SH-SY5Y (cell line): ENCODE data around the gene NFIB.

Experiments
- GATA2 ChIP-seq: IDR thresholded peaks from 2 replicates; pipeline ENCODE4 v1.6.1; 2011; ENCODE audit warnings: mild to moderate bottlenecking, low read depth, low read length
- GATA3 ChIP-seq: IDR thresholded peaks from 2 replicates; pipeline ENCODE4 v1.6.1; 2011; ENCODE audit warnings: low read depth, mild to moderate bottlenecking, low read length, moderate library complexity

- TF ChIP-seq GATA2 (no peak), GATA3 (no peak)
Observed at GRCh38 chr9:14358523-14358922, 44.6 kb upstream of the NFIB start.
